Measurements from ENCODE around the gene SIDT1.

SIDT1 gene

DNA sequence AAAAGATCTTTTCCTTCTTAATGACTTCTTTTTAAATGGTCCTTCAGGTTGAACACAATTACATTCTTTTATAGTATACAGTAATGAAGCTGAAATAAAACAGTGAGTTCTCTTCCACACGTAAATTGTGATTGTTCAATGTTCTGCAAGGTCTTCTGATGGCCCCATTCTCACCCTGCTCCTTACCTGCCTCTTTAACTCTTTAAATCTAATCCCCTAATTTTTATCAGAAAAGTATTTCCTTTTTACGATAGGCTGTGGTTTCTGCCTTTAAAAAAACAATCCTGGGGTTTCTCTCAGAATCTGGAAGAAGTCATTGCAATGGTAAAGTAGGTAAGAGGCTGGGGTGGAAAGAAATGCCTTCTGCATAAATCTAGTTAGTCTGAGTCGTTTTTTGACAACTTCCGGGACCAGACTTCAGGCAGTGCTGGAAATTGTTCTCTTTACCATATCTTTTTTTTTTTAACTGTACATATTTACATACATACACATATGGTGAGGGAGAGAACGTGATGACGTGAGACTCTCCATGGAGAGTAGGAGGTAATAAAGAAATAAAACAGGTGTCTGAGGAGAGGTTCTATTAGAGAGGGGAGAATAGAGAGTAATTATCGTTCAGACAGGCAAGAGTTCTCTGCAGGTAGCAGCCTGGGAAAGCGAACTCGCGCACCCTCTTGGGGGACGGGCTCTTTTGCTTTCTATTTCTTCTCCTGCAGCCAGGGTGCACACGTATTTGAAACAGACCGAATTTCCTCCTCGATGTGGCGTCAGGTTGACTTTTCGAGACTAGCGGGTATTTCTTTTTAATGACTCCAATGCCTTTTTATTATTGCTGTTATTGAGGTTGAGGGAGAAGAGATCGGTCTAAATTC lies at the start of gene SIDT1:
SIDT1 (plus strand) TSS at position 730 of the 872 bp plus-strand sequence. CDS start 467 bp downstream, outside the sequence.
- DNase-seq (ENCODE audit: low read depth in 2 of 2, low spot score in 1 of 2) = peak; percentile 28 to 43

DNA sequence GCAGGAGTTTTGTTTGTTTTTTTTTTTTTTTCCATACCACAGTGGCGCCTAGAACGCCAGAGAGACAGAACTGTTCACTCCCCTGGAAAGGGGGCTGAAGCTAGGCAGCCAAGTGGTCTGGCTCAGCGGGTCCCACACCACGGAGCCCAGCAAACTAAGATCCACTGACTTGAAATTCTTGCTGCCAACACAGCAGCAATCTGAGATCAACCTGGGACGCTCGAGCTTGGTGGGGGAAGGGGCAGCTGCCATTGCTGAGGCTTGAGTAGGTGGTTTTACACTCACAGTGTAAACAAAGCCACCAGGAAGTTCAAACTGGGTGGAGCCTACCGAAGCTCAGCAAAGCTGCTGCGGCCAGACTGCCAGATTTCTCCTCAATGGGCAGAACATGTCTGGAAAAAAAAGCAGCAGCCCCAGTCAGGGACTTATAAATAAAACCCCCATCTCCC lies 47.2 kb upstream of the SIDT1 start:
- DNase-seq (ENCODE audit: low read depth in 2 of 2, low spot score in 1 of 2) = peak in 1 of 2 donors; percentile 2

DNA sequence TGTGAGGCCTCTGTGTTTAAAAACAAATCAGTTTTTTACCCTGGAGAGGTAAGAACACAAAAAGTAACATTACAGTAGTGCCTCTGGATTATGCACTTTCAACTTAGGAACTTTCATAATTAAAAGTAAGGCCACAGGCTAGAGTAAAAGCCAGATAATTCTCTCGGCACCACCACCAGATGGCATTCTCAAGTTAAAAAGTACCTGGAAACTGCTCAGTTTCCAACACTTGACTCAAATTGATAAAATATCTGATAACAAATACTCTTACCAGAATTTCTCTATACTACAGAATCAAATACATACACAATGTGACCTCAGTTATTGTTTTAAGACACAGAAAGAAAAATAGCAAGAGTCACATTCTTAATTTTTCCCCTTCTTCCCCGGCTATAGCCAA lies 37.3 kb upstream of the SIDT1 start:
- no peak for DNase-seq (ENCODE audit: low read depth in 2 of 2, low spot score in 1 of 2)

- no peak for DNase-seq (ENCODE audit: low read depth in 2 of 2, low spot score in 1 of 2)
Measured at GRCh38 chr3:113496924-113497323, 35.4 kb upstream of the SIDT1 start.

GRCh38 chr3:113498221-113499005 lies 33.9 kb upstream of the SIDT1 start:
- DNase-seq (ENCODE audit: low read depth in 2 of 2, low spot score in 1 of 2) = no peak

DNA sequence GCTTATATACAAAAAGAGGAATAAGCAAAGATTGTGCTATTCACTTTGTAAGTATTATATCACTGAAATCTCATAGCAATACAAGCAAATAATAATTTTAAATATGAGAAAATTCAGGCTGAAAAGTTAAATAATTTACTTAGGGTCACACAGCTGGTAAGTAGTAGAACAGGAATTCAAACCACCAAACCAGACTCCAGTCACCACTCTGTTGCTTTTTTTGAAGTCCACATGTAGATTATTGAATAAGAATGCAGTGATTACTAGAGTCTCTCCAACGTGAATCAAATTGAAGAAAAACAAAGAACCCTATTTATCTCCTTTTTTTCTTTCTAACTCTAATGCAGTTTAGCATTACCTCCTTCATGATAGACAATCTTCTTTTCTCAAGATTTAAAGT lies 33.3 kb upstream of the SIDT1 start:
- DNase-seq (ENCODE audit: low read depth in 2 of 2, low spot score in 1 of 2) = no peak

DNA sequence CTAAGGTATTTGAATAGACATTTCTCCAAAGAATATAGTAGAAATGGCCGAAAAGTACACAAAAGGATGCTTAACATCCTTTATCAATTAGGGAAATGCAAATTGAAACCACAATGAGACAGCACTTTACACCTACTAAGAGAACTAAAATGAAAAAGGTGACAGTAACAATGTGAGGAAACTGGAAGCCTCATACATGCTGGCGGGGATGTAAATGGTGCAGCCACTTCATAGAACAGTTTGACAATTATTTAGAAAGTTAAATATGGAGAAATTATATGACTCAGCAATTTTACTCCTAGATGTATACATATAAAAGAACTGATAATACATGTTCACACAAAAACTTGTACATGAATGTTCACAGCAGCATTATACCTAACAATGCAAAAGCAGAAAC lies 30.8 kb upstream of the SIDT1 start:
- no peak for DNase-seq (ENCODE audit: low read depth in 2 of 2, low spot score in 1 of 2)

GRCh38 chr3:113505867-113506266 lies 26.5 kb upstream of the SIDT1 start:
- no peak for DNase-seq (ENCODE audit: low read depth in 2 of 2, low spot score in 1 of 2)

- no peak for DNase-seq (ENCODE audit: low read depth in 2 of 2, low spot score in 1 of 2)
Measured at GRCh38 chr3:113507501-113508067, 24.8 kb upstream of the SIDT1 start.

- no peak for DNase-seq (ENCODE audit: low read depth in 2 of 2, low spot score in 1 of 2)
Measured at GRCh38 chr3:113508966-113509365, 23.4 kb upstream of the SIDT1 start.

- no peak for DNase-seq (ENCODE audit: low read depth in 2 of 2, low spot score in 1 of 2)
Measured at GRCh38 chr3:113514265-113514769, 18.0 kb upstream of the SIDT1 start.

DNA sequence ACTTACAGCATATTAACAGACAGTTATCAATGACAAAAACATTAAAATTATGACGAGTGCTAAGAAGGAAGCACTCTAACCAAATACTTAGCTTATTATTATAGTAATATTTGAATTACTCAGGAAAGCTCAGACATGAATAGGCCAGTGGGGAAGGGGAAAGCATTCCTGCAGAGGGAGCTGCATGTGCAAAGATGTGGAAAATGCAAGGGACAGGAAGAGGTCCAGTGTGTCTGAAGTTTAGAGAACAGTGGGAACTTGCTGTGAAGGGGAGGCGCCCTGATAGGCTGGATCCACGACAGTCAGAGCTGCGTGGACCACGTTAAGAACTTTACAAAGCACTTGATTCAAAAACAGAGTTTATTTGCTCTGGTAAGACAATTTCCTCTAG lies 16.2 kb upstream of the SIDT1 start:
- no peak for DNase-seq (ENCODE audit: low read depth in 2 of 2, low spot score in 1 of 2)

GRCh38 chr3:113521981-113522380 lies 10.4 kb upstream of the SIDT1 start:
- DNase-seq (ENCODE audit: low read depth in 2 of 2, low spot score in 1 of 2) = no peak

GRCh38 chr3:113523241-113523640 lies 9.1 kb upstream of the SIDT1 start:
- DNase-seq (ENCODE audit: low read depth in 2 of 2, low spot score in 1 of 2) = no peak

GRCh38 chr3:113532698-113533533 lies 561 bp downstream of the SIDT1 start:
- peak; percentile 18 to 31 for DNase-seq (ENCODE audit: low read depth in 2 of 2, low spot score in 1 of 2)

- no peak for DNase-seq (ENCODE audit: low read depth in 2 of 2, low spot score in 1 of 2)
Measured at GRCh38 chr3:113533534-113533892, 1.2 kb downstream of the SIDT1 start.

- no peak for DNase-seq (ENCODE audit: low read depth in 2 of 2, low spot score in 1 of 2)
Measured at GRCh38 chr3:113534365-113534764, 2.0 kb downstream of the SIDT1 start.

- DNase-seq (ENCODE audit: low read depth in 2 of 2, low spot score in 1 of 2) = no peak
Measured at GRCh38 chr3:113535898-113536297, 3.5 kb downstream of the SIDT1 start.

DNA sequence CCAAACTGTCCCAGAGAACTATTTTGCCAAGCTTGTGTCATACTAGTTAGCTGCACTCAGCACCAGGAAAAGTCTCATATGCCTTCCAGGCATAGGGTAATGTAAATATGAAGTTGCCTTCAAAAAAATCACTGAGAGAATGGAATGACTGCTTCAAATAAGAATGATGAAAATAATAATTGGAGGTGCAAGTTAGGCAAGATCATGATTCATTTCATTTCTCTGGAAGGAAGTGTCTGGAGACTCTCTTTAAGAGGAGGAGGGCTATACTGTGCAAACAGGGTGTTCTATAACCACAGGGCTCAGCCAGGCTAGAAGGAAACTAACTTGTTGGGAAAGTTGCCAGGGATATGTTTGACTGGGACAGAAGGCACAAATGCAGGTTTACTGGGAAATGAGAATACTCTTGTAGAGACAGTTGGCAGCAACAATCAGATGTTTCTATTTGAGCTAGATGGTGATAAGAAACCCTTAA lies 4.3 kb downstream of the SIDT1 start:
- DNase-seq (ENCODE audit: low read depth in 2 of 2, low spot score in 1 of 2) = no peak

- no peak for DNase-seq (ENCODE audit: low read depth in 2 of 2, low spot score in 1 of 2)
Measured at GRCh38 chr3:113537155-113537554, 4.8 kb downstream of the SIDT1 start.

GRCh38 chr3:113541519-113541918 lies 9.2 kb downstream of the SIDT1 start:
- DNase-seq (ENCODE audit: low read depth in 2 of 2, low spot score in 1 of 2) = no peak

Data from stimulated activated CD8-positive, alpha-beta memory T cell treated with anti-CD3 and anti-CD28 coated beads, Interleukin-4, amount 100 ng/mL, for 1 hour (primary cell).